HEK293T (cell line): ENCODE measurements around the gene DELE1.

Experiments
- CTCF ChIA-PET: fragments of 350-600 bp; formaldehyde crosslinking; extraction: SDS; loops from one replicate; lab custom pipeline; 2021; ENCODE audit warnings: antibody characterized with exemption, inconsistent platforms; lab: Yijun Ruan, JAX
- POLR2A ChIA-PET: fragments of 350-600 bp; formaldehyde crosslinking; extraction: SDS; loops from one replicate; lab custom pipeline; 2020; ENCODE audit warnings: antibody characterized with exemption, inconsistent platforms; lab: Yijun Ruan, JAX
- DNase-seq: peaks from one replicate; pipeline ENCODE4 v3.0.0; 2012; ENCODE audit warnings: mixed read lengths; ENCODE audit errors: extremely low spot score
- ARNT ChIP-seq: fragments of 450-650 bp; IDR thresholded peaks from 2 replicates; pipeline ENCODE4 v1.6.1; 2017; ENCODE audit warnings: mild to moderate bottlenecking
- BHLHE40 ChIP-seq: fragments of 450-650 bp; IDR thresholded peaks from 2 replicates; pipeline ENCODE4 v1.6.1; 2016; ENCODE audit warnings: mild to moderate bottlenecking, moderate library complexity, borderline replicate concordance
- CTBP1 ChIP-seq: fragments of 450-650 bp; IDR thresholded peaks from 2 replicates; pipeline ENCODE4 v1.6.1; 2016; ENCODE audit warnings: borderline replicate concordance
- ELF4 ChIP-seq: fragments of 450-650 bp; IDR thresholded peaks from 2 replicates; pipeline ENCODE4 v1.6.1; 2017; ENCODE audit warnings: antibody characterized with exemption
- FOXA1 ChIP-seq: fragments of 450-650 bp; IDR thresholded peaks from 2 replicates; pipeline ENCODE4 v1.6.1; 2016; ENCODE audit warnings: mild to moderate bottlenecking
- FOXK2 ChIP-seq: fragments of 450-650 bp; IDR thresholded peaks from 2 replicates; pipeline ENCODE4 v1.6.1; 2016; ENCODE audit warnings: mild to moderate bottlenecking
- FOXM1 ChIP-seq: fragments of 450-650 bp; IDR thresholded peaks from 2 replicates; pipeline ENCODE4 v1.6.1; 2017; ENCODE audit warnings: mild to moderate bottlenecking, borderline replicate concordance
- HDGF ChIP-seq: fragments of 450-650 bp; IDR thresholded peaks from 2 replicates; pipeline ENCODE4 v1.6.1; 2017; ENCODE audit warnings: antibody characterized with exemption, borderline replicate concordance
- L3MBTL2 ChIP-seq: fragments of 450-650 bp; conservative IDR thresholded peaks from 2 replicates; pipeline ENCODE4 v1.6.1; 2016; ENCODE audit warnings: mild to moderate bottlenecking
- LEF1 ChIP-seq: fragments of 450-650 bp; IDR thresholded peaks from 2 replicates; pipeline ENCODE4 v1.6.1; 2017; ENCODE audit warnings: mild to moderate bottlenecking, borderline replicate concordance
- NFRKB ChIP-seq: fragments of 450-650 bp; IDR thresholded peaks from 2 replicates; pipeline ENCODE4 v1.6.1; 2016; ENCODE audit warnings: mild to moderate bottlenecking, moderate library complexity
- SP1 ChIP-seq: fragments of 450-650 bp; IDR thresholded peaks from 2 replicates; pipeline ENCODE4 v1.6.1; 2017
- SUZ12 ChIP-seq: fragments of 450-650 bp; IDR thresholded peaks from 2 replicates; pipeline ENCODE4 v1.6.1; 2016; ENCODE audit warnings: mild to moderate bottlenecking
- TARDBP ChIP-seq: fragments of 450-650 bp; IDR thresholded peaks from 2 replicates; pipeline ENCODE4 v1.6.1; 2016
- ZNF384 ChIP-seq: fragments of 450-650 bp; IDR thresholded peaks from 2 replicates; pipeline ENCODE4 v1.6.1; 2016
- TF ChIP-seq, protein P1 (sequence below): fragments of 450-650 bp; IDR thresholded peaks from 2 replicates; pipeline ENCODE4 v1.6.1; 2016

The DELE1 gene

DNA sequence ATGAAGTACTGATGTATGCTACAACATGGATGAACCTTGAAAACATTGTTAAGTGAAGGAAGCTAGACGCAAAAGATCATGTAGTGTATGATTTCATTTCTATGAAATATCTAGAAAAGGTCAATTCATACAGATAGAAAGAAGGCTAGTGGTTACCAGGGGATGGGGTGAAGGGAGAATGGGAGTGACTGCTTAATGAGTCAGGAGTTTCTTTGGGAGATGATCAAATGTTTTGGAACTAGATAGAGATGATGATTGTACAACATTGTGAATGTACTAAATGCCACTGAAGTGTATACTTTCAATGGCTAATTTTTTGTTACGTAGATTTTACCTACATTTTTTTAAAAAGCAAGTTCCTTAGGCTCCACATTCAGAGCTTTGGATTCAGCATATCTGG is 14.9 kb upstream of the DELE1 start:
- TF ChIP-seq SUZ12, result no peak
- TF ChIP-seq LEF1, result no peak
- no peak for TF ChIP-seq HDGF
- TF ChIP-seq, protein P1, sequence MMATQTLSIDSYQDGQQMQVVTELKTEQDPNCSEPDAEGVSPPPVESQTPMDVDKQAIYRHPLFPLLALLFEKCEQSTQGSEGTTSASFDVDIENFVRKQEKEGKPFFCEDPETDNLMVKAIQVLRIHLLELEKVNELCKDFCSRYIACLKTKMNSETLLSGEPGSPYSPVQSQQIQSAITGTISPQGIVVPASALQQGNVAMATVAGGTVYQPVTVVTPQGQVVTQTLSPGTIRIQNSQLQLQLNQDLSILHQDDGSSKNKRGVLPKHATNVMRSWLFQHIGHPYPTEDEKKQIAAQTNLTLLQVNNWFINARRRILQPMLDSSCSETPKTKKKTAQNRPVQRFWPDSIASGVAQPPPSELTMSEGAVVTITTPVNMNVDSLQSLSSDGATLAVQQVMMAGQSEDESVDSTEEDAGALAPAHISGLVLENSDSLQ, result no peak
- TF ChIP-seq CTBP1, result no peak
- no peak for TF ChIP-seq L3MBTL2
- no peak for TF ChIP-seq TARDBP
- no peak for TF ChIP-seq ZNF384
- ChIA-PET CTCF (no interaction called here), POLR2A (interaction anchor here (1.7 kb wide), 1 partner anchor 15 kb away, joined by 6 read pairs; the partner anchor contains the start of gene DELE1)
- no peak for DNase-seq

DNA sequence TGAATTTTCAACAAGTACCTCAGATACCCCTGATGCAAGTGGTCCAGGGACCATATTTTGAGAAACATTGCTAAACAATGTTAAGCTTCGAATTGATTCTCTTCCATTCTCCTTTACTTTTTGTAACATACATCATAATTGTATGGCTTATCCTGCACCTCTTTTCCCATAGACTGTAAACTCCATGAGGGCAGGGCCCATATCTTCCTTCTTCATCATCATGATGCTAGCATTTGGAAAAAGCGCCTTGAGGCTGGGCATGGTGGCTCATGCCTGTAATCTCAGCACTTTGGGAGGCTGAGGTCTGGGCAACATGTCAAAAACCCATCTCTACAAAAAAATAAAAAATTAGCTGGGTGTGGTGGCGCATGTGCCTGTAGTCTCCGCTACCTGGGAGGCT is 14.5 kb upstream of the DELE1 start:
- TF ChIP-seq HDGF (no peak), L3MBTL2 (no peak), CTBP1 (no peak), SUZ12 (no peak), LEF1 (no peak), BHLHE40 (no peak), ELF4 (no peak), FOXM1 (no peak), ARNT (no peak)
- CTCF ChIA-PET, result interaction anchor here (1.5 kb wide), 1 partner anchor 30 kb away, joined by 4 read pairs; the partner anchor contains the start of gene PCDH1
- no peak for DNase-seq
- POLR2A ChIA-PET, result interaction anchor here (1.7 kb wide), 1 partner anchor 15 kb away, joined by 6 read pairs; the partner anchor contains the start of gene DELE1

DNA sequence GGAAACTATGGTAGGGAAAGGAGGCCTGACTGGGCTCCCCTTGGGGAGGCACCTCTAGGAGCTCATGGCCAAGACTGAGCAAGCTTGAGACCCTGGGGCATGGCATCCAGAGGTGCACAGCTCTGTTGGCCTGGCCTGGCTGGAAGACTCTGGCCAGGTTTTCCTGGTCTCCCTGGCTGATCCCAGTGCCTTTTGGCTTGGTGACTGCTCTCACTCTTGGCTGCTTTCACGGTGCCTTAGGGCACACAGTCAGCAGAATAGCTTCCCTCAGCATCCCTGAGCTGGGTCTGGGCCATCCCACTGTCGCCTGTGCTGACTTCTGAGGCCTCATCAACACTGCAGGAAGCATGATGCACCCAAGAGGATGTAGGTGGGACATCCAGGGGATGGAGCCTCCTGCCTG is 13.4 kb upstream of the DELE1 start:
- TF ChIP-seq SP1 (no peak), BHLHE40 (no peak), ELF4 (no peak), ARNT (no peak), L3MBTL2 (no peak), ZNF384 (no peak), FOXM1 (no peak), FOXA1 (no peak), CTBP1 (no peak), TARDBP (no peak), FOXK2 (no peak), NFRKB (no peak), HDGF (no peak), SUZ12 (no peak), LEF1 (no peak)
- TF ChIP-seq, protein P1, result no peak
- no peak for DNase-seq
- ChIA-PET POLR2A (interaction anchor here (1.7 kb wide), 1 partner anchor 14 kb away, joined by 6 read pairs; the partner anchor contains the start of gene DELE1), CTCF (interaction anchor here (1.5 kb wide), 1 partner anchor 31 kb away, joined by 4 read pairs; the partner anchor contains the start of gene PCDH1)

- CTCF ChIA-PET, result interaction anchor here (0.6 to 1.2 kb wide), 4 partner anchors 9 to 207 kb away, joined by 3 to 7 read pairs (median 4); partner anchors contain the start of gene DELE1
- no peak for DNase-seq
- no peak for TF ChIP-seq HDGF
- no peak for TF ChIP-seq FOXM1
- no peak for TF ChIP-seq ZNF384
- TF ChIP-seq CTBP1, result no peak
- no peak for TF ChIP-seq FOXK2
- TF ChIP-seq SUZ12, result no peak
- TF ChIP-seq ARNT, result no peak
- no peak for TF ChIP-seq SP1
- TF ChIP-seq, protein P1, result no peak
- TF ChIP-seq TARDBP, result no peak
- no peak for TF ChIP-seq NFRKB
- no peak for TF ChIP-seq FOXA1
These were observed 10.0 kb upstream of the DELE1 start for GRCh38 chr5:141913560-141914198.

DNA sequence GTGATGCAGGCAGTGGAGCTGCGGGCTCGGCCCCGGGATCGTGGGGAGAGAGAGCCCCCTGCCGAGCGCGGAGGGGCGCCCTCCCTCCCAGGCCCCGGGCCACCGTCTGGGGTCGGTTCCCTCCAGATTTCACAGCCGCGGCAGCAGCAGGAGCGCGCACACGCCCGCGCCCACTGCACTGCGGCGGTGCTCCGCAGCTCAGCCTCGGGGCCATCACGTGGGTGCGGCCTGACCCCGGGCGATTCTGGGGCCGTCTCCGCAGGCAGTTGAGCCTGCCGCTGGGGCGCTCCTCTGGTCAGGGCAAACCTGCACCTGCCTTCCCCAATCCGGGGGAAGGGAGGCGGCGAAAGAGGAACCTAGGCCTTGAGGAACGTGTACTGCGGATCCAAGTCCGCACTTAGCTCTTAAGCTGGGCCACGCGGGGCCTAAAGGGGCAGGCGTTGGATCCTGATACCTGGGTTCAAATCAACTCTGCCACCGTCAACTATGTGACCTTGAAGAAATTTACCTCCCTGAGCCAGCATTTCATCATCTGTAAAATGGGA is 9.4 kb upstream of the DELE1 start:
- TF ChIP-seq FOXK2, result no peak
- TF ChIP-seq L3MBTL2, result 0 out of 2 replicates have a peak, but pooled peaks have one; percentile 39
- TF ChIP-seq ZNF384, result no peak
- POLR2A ChIA-PET, result interaction anchor here (4.0 kb wide), 1 partner anchor 10 kb away, joined by 39 read pairs; the partner anchor contains the start of gene DELE1
- DNase-seq, result peak; percentile 28
- CTCF ChIA-PET, result interaction anchor here (0.8 to 1.2 kb wide), 3 partner anchors 9 to 55 kb away, joined by 3 to 7 read pairs (median 4); partner anchors contain the start of gene DELE1

More at GRCh38 chr5:141913560-141914198, 10.0 kb upstream of the DELE1 start:
- POLR2A ChIA-PET, result interaction anchor here (4.0 kb wide), 1 partner anchor 10 kb away, joined by 39 read pairs; the partner anchor contains the start of gene DELE1

DNA sequence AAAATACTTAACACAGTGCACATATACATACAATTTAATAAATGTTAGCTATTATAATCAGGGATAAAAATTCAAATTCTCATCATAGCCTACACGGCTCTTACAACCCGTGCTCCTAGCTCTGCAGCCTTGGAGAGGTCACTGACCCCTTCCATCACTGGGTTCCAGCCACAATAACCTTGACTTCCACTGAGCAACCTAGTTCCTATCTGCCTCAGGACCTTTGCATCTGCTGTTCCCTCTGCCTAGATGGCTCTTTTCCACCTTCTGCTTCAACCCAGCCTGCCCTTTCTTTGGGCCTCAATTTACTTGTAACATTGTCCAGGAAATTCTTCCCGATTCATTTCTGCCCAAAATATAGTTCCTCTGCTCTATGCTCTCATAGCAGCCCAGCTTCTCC is 8.9 kb upstream of the DELE1 start:
- TF ChIP-seq FOXK2, result no peak
- ChIA-PET CTCF (interaction anchor here (0.6 to 1.5 kb wide), 4 partner anchors 9 to 245 kb away, joined by 3 to 4 read pairs (median 3); partner anchors contain the start of gene DELE1), POLR2A (interaction anchor here (4.0 kb wide), 1 partner anchor 9 kb away, joined by 39 read pairs; the partner anchor contains the start of gene DELE1)
- DNase-seq, result no peak
